ENCODE results near the gene CD82.

- TF ChIP-seq CTCF (IDR thresholded peaks at IDR 0.05), result no peak
- TF ChIP-seq POLR2AphosphoS5 (IDR thresholded peaks at IDR 0.05; ENCODE audit: low read depth, low read length), result no peak
- no peak for TF ChIP-seq TCF7L2 (IDR thresholded peaks at IDR 0.05; ENCODE audit: low read depth, low read length)
- TF ChIP-seq REST (IDR thresholded peaks at IDR 0.05; ENCODE audit: insufficient read depth in 1 of 2, low read depth in 2 of 2, low read length in 1 of 2), result no peak
- no peak for TF ChIP-seq SIN3A (IDR thresholded peaks at IDR 0.05; ENCODE audit: borderline replicate concordance, insufficient read depth, low read depth, low read length)
Measured at GRCh38 chr11:44608651-44608990, 43.2 kb downstream of the CD82 start.
